ENCODE results near the gene PRKACG. TPM values are rescaled to one million over a fixed set of nuclear protein-coding genes. Genes with fewer than 3 reads are reported as not detected.
A peak's percentile ranks its signal among the peaks of the same experiment; 100 is the strongest.
"Not testable (repeated sequence)": the region's sequence is repeated elsewhere in the genome, so short reads cannot be mapped to it uniquely, and the experiment has no call there.

PRKACG gene
- total RNA-seq: not detected
- long read RNA-seq, donor 1: 0 reads
- long read RNA-seq, donor 2: 0 reads

- no peak for DNase-seq (ENCODE audit: low spot score)
- intact Hi-C loops (cut with DNase I): loop anchor here in 1 of 2 donors (10.0 kb wide), 1 partner anchor 339 kb away; no protein-coding TSS in a partner anchor
Measured at GRCh38 chr9:69014013-69014412, at the start of gene PRKACG. TSS of gene PRKACG (minus strand) at chr9:69014113. CDS start at chr9:69014092, 21 bp downstream.

DNA sequence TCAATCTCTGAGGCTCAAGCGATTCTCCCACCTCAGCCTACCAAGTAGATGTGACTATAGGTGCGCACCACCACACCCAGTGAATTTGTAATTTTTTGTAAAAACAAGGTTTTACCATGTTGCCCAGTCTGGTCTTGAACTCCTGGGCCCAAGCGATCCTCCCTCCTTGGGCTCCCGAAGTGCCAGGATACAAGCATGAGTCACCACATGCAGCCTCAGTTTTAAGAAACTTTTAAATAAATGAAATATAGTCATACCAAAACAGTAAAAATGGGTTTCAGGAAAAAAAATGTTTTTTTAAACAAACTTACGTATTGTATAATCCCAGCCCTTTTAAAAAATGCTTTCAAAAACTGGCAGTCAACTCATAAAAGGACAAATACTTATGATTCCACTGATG lies 48.3 kb upstream of the PRKACG start:
- no peak for DNase-seq (ENCODE audit: low spot score)
- intact Hi-C loops (cut with DNase I): no loop called here

DNA sequence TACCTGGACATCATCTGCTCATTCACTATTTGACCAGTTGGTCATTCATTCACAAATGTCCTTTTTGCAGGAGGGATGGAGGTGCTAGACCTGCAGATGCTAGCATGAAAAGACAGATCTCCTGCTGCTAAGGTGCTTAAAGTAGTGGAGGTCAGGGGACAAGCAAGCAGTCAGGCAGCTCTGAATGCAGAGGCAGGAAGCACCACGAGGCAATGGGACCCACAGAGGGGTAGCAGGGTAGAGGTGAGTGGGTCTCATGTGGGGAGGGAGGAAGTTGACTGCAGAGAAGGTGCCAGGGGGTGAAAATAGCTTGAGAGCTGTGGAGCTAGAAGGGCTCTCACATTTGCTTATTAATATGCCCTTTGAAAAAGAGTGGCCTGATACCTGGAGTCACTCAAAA lies 46.9 kb upstream of the PRKACG start:
- no peak for DNase-seq (ENCODE audit: low spot score)
- intact Hi-C loops (cut with DNase I): no loop called here

DNA sequence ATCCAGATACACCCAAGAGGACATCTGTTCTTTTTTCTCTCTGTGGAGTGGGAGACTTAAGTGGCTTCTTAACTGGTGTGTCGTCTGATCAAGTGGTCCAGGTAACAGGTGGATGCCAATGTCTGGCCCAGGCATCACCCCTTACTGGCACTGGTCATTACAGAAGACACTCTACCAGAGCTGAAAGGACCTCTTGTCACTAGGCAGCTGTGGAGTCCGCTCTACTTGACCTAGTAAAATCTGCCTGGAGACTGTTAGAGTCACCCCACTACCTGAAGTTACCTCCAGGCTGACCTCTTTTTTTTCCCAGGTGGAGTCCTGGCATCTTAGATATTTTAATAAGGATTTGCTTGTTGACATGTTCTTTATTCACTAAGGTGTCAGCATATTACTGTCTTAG lies 44.2 kb upstream of the PRKACG start:
- no peak for DNase-seq (ENCODE audit: low spot score)
- intact Hi-C loops (cut with DNase I): loop anchor here in 1 of 2 donors (10.0 kb wide), 1 partner anchor 117 kb away; the partner anchor contains the start of gene TJP2

DNA sequence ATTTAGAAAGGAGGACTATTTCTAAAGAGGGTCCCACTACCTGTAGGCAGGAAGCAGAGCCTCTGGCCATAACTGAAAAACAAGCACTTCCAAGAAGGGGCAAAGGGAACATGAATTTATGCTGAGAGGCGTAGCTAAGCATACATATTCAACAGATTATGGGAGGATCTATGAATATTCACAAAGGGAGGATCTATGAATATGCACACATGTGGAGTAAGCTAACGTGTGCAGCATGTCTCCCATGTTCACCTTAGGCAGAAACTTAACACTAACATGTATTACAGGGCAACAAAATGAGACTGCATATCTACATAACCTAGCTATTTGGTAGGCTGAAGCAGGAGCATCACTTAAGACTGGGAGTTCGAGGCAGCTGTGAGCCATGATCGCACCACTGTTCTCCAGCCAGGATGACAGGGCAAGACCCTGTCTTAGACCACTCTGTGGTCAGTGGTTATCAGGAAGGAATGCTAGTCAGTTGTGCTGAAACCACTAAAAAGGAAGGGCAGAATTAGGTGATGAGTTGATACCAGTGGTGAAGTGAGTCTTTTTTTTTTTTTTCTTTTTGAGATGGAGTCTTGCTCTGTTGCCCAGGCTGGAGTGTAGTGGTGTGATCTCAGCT lies 42.4 kb upstream of the PRKACG start:
- no peak for DNase-seq (ENCODE audit: low spot score)

DNA sequence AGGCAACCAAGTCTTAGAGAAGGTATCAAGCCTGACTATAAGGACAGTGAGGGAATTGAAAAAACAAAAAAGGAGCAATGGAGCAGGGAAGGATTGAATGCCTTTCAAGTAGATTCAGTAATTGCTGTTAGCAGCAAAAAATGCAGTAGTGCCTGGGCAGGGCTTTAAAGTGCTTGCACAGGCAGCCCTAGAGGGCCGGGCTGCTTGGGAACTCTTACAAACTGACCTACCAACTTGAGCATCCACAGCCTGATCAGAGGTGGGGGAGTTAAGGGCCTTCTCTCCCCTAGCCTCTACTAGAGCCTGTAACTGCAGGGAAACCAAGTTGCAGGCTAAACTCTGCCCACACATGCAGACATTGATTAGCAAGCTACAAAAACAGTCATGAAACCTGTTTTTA lies 41.1 kb upstream of the PRKACG start:
- DNase-seq (ENCODE audit: low spot score): no peak
- intact Hi-C loops (cut with DNase I): loop anchor here (5.0 to 10.0 kb wide), 2 partner anchors 120 to 137 kb away; partner anchors contain the start of gene TJP2 (in 1 of the 2)

More for the DNA sequence above, 42.4 kb upstream of the PRKACG start:
- intact Hi-C loops (cut with DNase I): loop anchor here in 1 of 2 donors (10.0 kb wide), 1 partner anchor 118 kb away; the partner anchor contains the start of gene TJP2

DNA sequence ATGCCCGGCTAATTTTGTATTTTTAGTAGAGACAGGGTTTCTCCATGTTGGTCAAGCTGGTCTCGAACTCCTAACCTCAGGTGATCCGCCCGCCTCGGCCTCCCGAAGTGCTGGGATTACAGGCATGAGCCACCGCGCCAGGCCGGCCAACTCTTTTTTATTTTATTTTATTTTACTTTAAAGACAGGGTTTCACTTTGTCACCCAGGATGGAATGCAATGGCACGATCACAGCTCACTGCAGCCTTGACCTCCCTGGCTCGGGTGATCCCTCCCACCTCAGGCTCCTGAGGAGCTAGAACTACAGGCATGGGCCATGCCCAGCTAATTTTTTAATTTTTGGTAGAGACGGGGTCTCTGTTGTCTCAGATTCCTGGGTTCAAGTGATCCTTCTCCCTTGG lies 37.0 kb upstream of the PRKACG start:
- intact Hi-C loops (cut with DNase I): loop anchor here (5.0 to 10.0 kb wide), 2 partner anchors 124 to 141 kb away; partner anchors contain the start of gene TJP2 (in 1 of the 2)

GRCh38 chr9:69049094-69049493 lies 35.2 kb upstream of the PRKACG start:
- intact Hi-C loops (cut with DNase I): no loop called here
- no peak for DNase-seq (ENCODE audit: low spot score)

More for the DNA sequence above, 37.0 kb upstream of the PRKACG start:
- DNase-seq (ENCODE audit: low spot score): not testable (repeated sequence)

DNA sequence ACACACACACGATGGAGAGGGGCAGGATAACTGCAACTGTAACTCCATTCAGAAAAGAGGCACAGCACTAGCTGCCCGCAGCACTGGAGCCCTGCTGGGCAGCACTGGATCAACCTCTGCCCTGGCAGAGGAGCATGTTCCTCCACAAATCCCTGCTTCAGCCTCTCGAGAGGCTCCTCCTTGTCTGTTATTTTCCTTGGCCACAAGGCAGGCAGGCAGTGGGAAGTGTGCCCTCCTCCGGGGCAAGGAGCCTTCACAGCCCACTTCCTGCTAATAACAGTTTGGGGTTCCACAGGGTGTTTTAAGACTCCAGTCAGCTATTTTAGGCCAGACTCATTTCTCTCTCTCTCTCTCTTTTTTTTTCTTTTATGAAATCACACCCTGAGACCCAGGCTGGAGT lies 33.5 kb upstream of the PRKACG start:
- intact Hi-C loops (cut with DNase I): no loop called here
- DNase-seq (ENCODE audit: low spot score): no peak

- intact Hi-C loops (cut with DNase I): no loop called here
- no peak for DNase-seq (ENCODE audit: low spot score)
Measured at GRCh38 chr9:69046723-69047122, 32.8 kb upstream of the PRKACG start.

- intact Hi-C loops (cut with DNase I): no loop called here
- DNase-seq (ENCODE audit: low spot score): no peak
Measured at GRCh38 chr9:69045821-69046220, 31.9 kb upstream of the PRKACG start.

- DNase-seq (ENCODE audit: low spot score): no peak
- intact Hi-C loops (cut with DNase I): no loop called here
Measured at GRCh38 chr9:69044240-69045219, 30.6 kb upstream of the PRKACG start.

DNA sequence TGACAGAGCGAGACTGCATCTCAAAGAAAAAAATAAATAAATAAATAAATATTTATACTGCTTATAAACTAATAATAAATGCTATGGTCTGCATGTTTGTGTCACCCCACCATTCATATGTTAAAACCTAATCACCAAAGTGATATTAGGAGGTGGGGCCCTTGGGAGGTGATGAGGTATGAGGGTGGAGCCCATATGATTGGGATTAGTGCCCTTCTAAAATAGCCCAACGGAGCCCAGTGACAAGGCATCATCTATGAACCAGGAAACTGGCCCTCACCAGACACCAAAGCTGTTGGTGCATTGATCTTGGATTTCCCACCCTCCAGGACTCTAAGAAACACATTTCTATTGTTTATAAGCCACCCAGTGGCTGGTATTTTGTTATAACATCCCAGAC lies 26.7 kb upstream of the PRKACG start:
- DNase-seq (ENCODE audit: low spot score): no peak
- intact Hi-C loops (cut with DNase I): no loop called here

DNA sequence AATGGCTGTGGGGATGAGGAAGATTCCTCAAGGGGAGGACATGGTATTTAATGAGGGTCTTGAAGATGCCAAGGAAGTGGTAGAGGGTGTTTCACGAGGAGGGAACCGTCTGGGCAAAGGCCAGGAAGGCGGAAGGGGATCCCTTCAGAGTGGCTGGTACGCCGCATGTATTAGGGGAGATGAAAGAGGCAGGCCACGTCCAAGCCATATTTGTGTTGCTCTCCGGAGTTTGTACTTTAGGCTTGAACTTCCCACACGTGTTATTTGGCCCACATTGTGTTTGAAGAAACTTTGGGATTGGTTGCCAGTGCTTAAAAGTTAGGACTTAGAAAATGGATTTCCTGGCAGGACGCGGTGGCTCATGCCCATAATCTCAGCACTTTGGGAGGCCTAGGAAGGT lies 22.9 kb upstream of the PRKACG start:
- no peak for DNase-seq (ENCODE audit: low spot score)
- intact Hi-C loops (cut with DNase I): no loop called here

- intact Hi-C loops (cut with DNase I): no loop called here
- DNase-seq (ENCODE audit: low spot score): no peak
Measured at GRCh38 chr9:69036309-69036708, 22.4 kb upstream of the PRKACG start.

DNA sequence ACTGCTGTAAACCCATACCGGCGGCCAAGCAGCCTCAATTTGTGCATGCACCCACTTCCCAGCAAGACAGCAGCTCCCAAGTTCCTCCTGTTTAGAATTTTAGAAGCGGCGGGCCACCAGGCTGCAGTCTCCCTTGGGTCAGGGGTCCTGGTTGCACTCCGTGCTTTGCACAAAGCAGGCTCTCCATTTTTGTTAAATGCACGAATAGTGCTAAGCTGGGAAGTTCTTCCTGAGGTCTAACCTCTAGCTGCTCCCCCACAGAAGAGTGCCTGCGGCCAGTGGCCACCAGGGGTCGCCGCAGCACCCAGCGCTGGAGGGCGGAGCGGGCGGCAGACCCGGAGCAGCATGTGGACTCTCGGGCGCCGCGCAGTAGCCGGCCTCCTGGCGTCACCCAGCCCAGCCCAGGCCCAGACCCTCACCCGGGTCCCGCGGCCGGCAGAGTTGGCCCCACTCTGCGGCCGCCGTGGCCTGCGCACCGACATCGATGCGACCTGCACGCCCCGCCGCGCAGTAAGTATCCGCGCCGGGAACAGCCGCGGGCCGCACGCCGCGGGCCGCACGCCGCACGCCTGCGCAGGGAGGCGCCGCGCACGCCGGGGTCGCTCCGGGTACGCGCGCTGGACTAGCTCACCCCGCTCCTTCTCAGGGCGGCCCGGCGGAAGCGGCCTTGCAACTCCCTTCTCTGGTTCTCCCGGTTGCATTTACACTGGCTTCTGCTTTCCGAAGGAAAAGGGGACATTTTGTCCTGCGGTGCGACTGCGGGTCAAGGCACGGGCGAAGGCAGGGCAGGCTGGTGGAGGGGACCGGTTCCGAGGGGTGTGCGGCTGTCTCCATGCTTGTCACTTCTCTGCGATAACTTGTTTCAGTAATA lies 21.8 kb upstream of the PRKACG start, which contains the start of gene FXN:
TSS of gene FXN (plus strand) at position 315 of the 871 bp plus-strand sequence. CDS start at position 346, 31 bp downstream.
- DNase-seq (ENCODE audit: low spot score): peak; percentile 95
- intact Hi-C loops (cut with DNase I): no loop called here

DNA sequence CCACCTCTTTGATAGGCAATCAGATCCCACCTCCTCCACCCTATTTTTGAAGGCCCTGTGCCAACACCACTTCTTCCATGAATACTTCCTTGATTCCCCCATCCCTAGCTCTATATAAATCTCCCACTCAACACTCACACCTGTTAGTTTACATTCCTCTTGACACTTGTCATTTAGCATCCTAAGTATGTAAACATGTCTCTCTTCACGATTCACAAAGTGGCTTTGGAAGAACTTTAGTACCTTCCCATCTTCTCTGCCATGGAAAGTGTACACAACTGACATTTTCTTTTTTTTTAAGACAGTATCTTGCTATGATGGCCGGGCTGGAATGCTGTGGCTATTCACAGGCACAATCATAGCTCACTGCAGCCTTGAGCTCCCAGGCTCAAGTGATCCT lies 20.2 kb upstream of the PRKACG start:
- intact Hi-C loops (cut with DNase I): no loop called here
- no peak for DNase-seq (ENCODE audit: low spot score)

GRCh38 chr9:69030851-69031645 lies 17.1 kb upstream of the PRKACG start:
- no peak for DNase-seq (ENCODE audit: low spot score)
- intact Hi-C loops (cut with DNase I): no loop called here

Data from posterior vena cava (tissue), 2 donors.